RKO (cell line): Measurements from ENCODE around the gene AAGAB.
A peak's percentile ranks its signal among the peaks of the same experiment; 100 is the strongest.
"Not testable (repeated sequence)": the region's sequence is repeated elsewhere in the genome, so short reads cannot be mapped to it uniquely, and the experiment has no call there.

Experiments
- DNase-seq: peaks from one replicate; pipeline ENCODE4 v3.0.0-alpha.2; 2016; ENCODE audit warnings: low spot score

The AAGAB gene

GRCh38 chr15:67254238-67255175, at the start of gene AAGAB, which contains the start of gene IQCH:
Gene AAGAB (minus strand): TSS chr15:67254661. CDS start chr15:67254631, 30 bp downstream.
Gene IQCH (plus strand): TSS chr15:67254786. CDS start chr15:67254897, 111 bp downstream.
- DNase-seq = peak; percentile 98

- DNase-seq = peak; percentile 46
Measured at GRCh38 chr15:67303490-67304363, 49.3 kb upstream of the AAGAB start.

GRCh38 chr15:67300266-67301025, 46.0 kb upstream of the AAGAB start:
- DNase-seq = no peak

GRCh38 chr15:67296684-67297083, 42.2 kb upstream of the AAGAB start:
- DNase-seq = no peak

GRCh38 chr15:67296188-67296587, 41.7 kb upstream of the AAGAB start:
- no peak for DNase-seq

GRCh38 chr15:67290319-67290718, 35.9 kb upstream of the AAGAB start:
- DNase-seq = no peak

GRCh38 chr15:67286400-67286799, 31.9 kb upstream of the AAGAB start:
- not testable (repeated sequence) for DNase-seq

- DNase-seq = not testable (repeated sequence)
Measured at GRCh38 chr15:67285625-67286024, 31.2 kb upstream of the AAGAB start.

GRCh38 chr15:67281714-67282113, 27.3 kb upstream of the AAGAB start:
- DNase-seq = no peak

GRCh38 chr15:67280217-67280616, 25.8 kb upstream of the AAGAB start:
- DNase-seq = no peak

- DNase-seq = no peak
Measured at GRCh38 chr15:67276666-67277065, 22.2 kb upstream of the AAGAB start.

GRCh38 chr15:67274236-67274635, 19.8 kb upstream of the AAGAB start:
- no peak for DNase-seq

- DNase-seq = no peak
Measured at GRCh38 chr15:67267951-67268941, 13.8 kb upstream of the AAGAB start.

- DNase-seq = no peak
Measured at GRCh38 chr15:67267440-67267839, 13.0 kb upstream of the AAGAB start.

- DNase-seq = no peak
Measured at GRCh38 chr15:67266870-67267269, 12.4 kb upstream of the AAGAB start.

GRCh38 chr15:67259806-67260205, 5.3 kb upstream of the AAGAB start:
- no peak for DNase-seq

GRCh38 chr15:67259379-67259778, 4.9 kb upstream of the AAGAB start:
- no peak for DNase-seq

GRCh38 chr15:67258412-67258811, 4.0 kb upstream of the AAGAB start:
- DNase-seq = not testable (repeated sequence)

GRCh38 chr15:67256051-67256450, 1.6 kb upstream of the AAGAB start:
- no peak for DNase-seq

GRCh38 chr15:67253549-67254237, 768 bp downstream of the AAGAB start:
- DNase-seq = peak; percentile 47
